HG03064 (cell line): ENCODE results near the gene FBXW7.

Experiments used
- ATAC-seq: cut with Tn5 transposase; IDR thresholded peaks from one replicate; pipeline ENCODE4 v1.9.1; 2021; ENCODE audit warnings: low read depth; ENCODE audit not compliant: unreplicated experiment

The FBXW7 gene, protein sequence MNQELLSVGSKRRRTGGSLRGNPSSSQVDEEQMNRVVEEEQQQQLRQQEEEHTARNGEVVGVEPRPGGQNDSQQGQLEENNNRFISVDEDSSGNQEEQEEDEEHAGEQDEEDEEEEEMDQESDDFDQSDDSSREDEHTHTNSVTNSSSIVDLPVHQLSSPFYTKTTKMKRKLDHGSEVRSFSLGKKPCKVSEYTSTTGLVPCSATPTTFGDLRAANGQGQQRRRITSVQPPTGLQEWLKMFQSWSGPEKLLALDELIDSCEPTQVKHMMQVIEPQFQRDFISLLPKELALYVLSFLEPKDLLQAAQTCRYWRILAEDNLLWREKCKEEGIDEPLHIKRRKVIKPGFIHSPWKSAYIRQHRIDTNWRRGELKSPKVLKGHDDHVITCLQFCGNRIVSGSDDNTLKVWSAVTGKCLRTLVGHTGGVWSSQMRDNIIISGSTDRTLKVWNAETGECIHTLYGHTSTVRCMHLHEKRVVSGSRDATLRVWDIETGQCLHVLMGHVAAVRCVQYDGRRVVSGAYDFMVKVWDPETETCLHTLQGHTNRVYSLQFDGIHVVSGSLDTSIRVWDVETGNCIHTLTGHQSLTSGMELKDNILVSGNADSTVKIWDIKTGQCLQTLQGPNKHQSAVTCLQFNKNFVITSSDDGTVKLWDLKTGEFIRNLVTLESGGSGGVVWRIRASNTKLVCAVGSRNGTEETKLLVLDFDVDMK

DNA sequence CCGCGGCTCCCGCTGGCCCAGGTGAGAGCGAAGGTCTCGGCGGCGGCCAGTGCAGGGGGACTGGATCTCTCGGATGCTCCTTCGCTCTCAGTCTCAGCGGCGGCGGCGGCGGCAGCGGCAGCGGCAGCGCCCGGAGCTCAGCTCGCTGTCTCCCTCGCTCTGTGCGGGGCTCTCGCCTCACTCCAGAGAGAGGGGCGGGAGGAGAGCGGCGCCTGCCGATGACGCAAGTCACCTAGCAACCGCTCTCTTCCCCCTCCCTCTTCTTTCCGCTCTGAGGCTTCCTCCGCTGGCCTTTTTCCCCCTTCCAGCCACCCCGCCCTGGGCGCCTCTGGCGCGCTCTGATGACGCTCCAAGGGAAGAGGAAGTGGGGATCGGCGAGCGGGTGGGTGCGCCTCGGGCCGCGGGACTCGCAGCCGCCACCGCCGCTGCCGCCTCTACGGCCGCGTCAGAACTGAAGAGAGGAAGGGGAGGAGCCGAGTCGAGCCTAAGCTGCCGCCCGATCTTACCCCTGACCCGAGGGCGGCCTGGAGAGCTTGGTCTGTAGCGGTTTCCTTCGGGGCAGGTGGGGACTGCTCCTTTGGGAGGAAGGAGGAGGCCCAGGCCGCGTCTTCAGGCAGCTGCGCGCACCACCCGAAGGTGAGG lies at the start of gene FBXW7:
TSS of gene FBXW7 (minus strand) at position 190 of the 642 bp plus-strand sequence. CDS start 124,289 bp downstream, outside the sequence.
- ATAC-seq = peak; percentile 75

DNA sequence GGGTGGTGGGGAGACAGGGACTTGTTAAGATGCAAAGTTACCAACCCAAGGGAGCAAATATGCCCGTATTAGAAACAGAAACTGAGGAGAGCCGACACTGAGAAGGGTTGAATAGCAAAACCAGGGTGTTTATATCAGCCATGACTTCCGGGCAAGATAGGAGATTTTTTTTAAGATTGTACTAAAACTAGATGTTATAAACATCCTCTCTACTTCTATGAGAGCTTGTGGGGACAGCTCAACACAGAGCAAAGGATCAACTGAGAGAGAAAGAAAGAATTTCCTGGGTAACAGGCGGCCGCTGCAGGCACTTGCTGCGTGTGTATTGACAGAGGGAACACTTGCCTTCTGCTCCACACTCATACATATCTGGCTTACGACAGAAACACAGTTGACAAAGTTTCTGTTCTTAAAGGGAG lies 49.1 kb upstream of the FBXW7 start:
- no peak for ATAC-seq

DNA sequence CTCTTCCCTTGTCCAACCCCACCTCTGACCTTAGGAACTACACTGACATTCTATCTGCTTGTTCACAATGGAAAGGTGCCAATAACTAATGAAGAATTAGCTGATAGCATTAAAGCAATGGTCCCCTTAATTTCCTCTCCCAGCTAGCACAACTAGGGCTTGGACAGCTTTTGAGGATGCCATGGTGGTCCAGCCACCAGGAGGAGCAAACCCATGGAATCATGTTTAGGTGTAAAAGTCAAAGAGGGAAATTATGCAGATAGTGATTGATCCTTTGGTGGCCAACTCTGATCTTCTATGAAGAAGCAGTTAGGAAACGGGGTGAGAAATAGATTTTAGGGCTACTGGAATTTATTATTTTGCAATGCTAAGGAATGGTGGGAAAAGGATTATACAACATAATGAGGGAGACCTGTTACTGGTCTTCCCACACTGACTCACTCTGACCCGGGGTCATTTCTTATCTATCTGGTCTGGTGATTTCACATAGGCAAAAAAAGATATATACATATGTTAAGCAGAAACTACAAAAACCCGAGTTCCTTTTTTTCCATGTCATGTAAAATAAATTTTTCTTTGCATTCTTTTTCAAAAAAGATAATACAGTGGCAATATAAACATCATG lies 45.8 kb upstream of the FBXW7 start:
- no peak for ATAC-seq

DNA sequence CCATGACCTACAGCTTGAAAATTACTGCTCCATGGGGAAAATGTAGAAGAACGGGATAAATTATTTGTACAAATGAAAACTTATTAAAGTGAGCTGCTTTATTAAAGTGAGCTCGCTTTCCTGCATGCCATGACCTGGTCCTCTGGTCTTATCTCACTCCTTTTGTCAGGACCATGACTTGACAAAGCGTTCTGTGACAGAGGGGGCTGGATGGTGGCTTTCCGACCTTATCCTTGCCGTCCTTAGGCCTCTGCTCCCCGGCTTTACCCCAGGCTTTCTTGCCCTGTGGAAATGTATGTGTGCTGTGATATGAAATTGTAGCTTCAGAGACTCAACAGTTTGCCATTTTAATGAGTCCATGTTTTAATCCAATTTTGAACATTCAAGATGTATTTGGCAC lies 44.0 kb upstream of the FBXW7 start:
- ATAC-seq = no peak

DNA sequence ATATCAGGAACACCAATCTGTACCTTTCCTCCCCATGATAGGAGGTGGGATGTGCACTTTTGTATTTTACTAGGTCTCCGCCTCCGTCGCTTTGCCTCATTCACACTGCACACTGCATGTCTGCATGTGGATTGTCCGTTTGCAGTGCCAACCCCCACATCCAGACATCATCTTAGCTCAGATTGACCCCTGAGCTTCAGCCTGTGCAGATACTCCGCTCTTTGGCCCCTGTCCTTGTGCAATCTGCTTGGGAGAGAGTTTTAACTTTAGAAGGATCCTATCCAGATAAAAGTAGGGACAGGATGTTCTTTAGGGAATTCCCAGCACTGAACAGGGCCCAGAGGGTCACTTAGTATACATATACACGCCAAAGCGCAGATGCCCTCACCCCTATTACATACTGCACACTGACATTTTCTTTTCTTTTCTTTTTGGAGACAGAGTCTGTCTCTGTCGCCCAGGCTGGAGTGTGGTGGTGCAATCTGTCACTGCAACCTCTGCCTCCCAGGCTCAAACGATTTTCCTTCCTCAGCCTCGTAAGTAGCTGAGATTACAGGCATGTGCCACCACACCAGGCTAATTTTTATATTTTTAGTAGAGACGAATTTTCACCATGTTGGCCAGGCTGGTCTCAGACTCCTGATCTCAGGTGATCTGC lies 43.3 kb upstream of the FBXW7 start:
- no peak for ATAC-seq

DNA sequence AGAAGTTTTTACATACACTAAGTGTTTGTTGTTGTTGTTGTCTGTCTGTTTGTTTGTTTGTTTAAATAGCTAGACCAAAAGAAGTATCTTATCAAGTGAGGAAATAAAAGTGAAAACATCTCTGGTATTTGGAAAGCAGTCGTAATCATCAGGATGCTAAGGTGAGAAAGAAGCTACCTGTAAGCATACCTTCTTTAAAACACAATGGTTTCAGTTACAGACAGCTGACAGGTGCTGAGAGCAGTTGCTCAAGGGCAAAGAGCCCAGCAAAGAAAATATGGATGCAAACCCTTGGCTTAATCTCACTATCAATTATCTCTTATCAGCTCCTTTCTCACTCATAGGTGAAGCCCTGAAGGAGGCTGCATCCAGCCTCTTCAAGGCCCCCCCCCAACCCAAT lies 42.8 kb upstream of the FBXW7 start:
- ATAC-seq = no peak

DNA sequence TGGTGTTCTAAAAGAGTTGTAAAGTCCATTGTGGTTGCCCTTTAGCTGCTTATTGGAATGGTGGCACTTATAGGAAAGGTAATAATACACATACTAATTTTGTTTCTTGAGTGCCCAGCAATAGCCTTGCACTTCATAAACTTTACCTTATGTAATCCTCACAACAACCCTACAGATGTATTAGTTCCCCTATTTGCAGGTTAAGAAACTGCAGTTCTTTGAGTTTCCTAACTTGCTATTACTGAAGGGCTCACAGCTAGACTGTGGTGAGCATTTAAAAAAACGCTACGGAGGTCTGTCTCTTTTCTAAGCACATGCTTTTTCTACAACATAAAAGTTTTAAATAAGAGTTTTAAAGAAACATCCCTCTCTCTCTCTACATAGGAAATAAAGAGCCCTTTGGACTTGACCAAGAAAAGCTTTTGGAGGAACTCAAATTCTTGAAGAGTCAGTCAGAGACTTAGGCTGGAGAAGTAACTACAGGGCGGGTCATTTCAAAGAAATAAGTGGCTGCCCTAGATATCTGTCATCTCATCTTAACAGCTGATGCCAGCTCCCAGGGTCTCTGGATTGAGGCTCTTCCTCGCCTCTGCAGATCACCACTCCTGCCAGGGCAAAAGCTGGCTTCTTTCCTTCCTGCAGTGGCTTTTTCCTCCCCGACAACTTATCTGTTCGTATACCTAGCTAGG lies 42.0 kb upstream of the FBXW7 start:
- ATAC-seq = no peak

DNA sequence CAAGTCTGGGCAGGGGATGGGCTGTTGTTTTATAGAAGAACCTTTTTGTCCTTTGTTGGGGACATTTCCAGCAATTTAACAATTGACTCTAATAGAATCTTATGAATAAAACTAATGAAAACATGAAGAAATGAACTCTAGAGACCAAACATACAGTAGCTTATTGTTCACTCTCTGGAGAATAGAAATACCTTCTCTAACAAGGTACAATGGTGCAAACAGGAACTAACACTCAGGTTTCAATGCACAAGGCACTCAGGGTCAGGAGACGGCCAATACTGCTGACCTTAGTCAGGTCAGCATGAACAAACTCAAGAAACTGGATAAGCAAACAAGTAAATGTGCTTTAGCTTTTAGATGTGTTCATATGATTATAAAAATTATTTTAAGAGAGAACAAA lies 39.6 kb upstream of the FBXW7 start:
- ATAC-seq = no peak

DNA sequence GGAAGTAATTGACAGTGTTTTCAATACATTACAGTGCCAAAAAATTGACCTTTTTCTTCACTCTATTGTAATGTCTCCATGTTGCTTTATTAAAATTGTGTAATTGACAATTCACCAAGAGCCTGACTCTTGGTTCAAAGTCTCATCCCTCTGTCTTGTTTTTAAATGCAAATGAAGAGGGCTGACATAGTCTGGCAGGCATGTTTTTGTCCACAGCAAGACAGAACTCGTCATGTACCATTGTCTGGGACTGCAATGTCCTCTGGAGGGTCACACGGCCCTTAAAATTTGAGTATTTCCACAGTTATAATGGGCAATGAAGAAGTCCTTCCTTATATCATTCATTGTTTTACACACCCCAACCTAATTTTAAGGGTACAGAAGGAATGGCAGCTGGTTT lies 38.0 kb upstream of the FBXW7 start:
- ATAC-seq = no peak

DNA sequence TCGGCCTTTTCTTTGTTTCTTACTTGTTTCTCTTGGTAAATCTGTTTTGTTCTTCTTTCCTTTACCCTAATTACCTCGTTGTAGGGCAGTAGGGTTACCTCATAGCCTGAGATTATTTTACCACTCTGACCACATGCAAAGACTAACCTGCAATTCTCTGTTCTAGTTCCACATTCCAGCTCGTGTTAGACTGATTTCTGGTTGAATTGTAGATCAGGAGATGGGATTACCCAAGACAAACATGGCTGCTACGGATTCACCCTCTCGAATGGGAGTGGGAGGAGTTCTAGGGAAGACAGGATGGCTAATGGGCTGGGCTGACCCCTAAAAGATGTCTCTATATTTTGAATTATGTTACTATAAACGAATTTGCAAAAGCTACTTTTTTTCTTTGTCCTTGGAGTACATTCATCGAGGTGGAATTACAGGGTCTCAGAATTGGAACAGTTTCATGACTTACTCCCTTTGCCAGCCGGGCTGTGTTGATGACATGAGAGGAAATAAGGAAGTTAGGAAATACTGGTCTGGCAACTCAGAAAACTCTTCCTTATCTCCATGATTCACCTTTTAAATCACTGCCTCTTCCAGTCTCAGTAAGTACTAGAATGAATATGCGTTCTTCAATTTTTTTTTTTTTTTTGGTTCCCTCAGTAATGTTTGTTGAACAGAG lies 36.7 kb upstream of the FBXW7 start:
- ATAC-seq = no peak

DNA sequence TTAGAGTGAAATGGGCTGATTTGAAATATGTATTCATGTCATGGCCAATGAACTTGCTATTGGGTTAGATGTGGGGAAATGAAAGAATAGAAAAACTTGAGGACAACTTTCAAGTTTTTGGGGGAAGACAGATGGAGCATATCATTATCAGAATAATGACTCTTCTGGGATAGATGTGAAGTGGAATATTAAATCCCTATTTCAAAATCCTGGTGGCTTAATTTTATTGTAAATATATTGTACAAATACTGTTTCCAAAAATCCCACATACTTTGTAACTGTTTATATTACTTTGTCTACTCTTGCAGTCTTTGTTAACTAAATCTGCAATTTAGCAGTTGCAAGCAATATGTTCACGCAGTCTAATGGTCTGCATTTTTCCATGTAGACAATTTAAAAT lies 35.9 kb upstream of the FBXW7 start:
- ATAC-seq = no peak

DNA sequence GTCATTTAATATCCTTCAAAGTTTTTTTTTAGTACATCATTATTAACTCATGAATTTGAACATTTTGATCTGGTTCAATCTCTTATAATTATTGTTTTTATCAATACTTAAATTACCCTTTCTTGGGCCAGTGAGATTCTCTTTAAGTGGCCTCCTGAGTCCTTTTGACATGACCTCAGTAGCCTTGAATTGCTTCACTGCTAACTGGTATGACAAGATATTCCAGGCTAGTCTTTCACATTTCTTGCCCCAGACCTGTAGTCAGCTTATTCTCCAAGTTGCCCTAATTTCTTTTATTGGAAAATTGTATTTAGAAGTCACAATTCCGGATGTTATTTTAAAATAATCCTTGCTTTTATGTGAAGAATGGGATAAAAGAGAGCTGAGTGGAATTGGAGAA lies 35.4 kb upstream of the FBXW7 start:
- ATAC-seq = no peak

DNA sequence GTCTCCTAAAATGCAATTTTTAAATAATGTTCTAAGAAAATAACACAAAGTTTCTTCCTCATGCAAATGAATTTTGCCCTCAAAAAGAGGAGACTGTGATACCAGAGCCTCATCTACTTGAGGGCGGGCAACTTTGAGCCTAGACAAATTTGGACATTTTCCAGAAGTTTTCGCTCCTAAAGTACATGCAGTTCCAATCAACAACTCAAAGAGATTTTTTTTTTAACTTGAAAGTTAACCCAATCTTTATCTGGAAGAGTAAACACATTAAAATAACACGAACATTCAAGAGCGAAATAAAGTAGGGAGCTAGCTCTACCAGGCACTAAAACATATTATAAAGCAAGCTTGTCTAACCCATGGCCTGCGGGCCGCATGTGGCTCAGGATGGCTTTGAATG lies 29.4 kb upstream of the FBXW7 start:
- no peak for ATAC-seq

DNA sequence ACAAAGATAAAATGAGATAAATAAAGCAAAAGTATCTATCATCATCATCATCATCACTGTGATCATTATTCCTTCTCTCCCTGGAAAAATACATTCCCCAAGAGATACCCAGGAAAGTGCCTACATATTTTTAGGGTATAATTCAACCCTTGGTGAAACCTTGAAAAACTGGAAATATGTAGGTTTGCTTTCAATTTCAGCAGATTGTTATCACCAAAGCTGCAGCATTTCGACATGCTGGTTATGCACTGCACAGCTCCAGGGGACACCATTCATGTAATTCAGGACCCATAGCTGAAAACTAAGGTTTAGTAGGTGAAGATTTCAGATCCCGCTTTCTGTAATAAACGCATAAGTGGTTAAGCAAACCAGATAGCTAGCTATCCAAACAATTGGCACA lies 28.4 kb upstream of the FBXW7 start:
- no peak for ATAC-seq

DNA sequence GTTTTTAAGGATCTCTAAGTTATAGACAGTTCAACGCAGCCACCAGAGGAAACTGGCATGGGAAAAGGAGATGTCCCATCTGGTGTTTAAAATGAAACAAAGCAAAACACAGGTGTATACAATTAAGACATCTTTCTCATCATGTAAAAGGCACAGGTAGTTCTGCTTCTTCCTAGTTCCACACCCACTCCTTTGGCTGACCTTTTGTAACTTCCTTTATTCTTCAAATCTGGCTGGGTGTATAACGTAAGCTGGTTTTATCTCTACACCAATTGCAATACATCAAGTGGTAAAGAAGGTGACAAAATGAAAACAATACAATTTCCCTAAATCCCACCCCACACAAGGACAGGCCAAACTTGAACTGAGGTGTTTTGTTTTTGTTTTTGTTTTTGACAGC lies 27.3 kb upstream of the FBXW7 start:
- ATAC-seq = no peak

DNA sequence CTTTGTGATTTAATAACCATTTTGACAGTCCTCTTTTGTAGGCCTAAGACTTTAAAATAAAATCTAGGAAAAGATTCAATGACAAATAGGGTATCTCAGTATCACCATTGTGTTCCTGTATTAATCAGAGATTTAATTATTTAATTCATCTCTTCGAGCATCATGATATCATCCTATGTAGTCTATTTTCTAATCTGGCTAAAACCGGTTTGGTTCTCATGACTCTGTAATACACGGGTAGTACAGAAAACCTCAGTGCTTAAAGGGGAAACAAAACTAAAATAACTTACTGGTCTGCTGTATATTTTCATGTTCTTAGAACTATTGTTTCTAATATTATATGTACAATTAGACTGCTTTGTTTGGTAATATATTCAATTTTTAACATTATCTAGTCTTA lies 23.7 kb upstream of the FBXW7 start:
- peak; percentile 47 for ATAC-seq

DNA sequence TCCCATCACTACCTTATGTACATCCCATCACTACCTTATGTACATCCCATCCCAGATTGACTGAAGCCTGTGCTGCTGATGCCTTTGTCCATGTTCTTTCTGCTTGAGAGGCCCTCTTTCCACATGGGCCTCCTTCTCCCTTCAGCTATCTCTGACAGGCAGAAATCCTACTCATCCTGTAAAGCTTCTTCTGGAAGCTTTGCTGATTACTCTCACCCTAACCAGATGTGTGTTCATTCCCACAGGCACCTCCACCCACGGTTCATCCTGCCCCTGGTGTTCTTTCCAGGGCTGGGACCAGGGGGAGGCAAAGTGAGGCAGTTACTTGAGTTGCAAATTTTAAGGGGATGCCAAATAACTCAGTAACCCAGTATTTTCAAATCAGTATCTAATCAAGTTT lies 22.5 kb upstream of the FBXW7 start:
- no peak for ATAC-seq

DNA sequence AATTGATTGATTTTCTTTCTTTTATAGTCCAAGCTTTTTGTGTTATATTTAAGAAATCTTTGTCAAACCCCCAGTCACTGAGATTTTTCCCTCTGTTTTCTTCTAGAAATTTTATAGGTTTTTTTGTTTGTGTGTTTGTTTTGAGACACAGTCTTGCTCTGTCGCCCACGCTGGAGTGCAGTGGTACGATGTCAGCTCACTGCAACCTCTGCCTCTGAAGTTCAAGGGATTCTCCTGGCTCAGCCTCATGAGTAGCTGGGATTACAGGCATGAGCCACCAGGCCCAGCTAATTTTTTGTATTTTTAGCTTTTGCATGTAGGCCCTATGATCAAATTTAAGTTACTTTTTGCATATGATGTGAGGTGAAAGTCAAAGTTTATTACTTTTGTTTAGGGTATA lies 20.9 kb upstream of the FBXW7 start:
- ATAC-seq = no peak

DNA sequence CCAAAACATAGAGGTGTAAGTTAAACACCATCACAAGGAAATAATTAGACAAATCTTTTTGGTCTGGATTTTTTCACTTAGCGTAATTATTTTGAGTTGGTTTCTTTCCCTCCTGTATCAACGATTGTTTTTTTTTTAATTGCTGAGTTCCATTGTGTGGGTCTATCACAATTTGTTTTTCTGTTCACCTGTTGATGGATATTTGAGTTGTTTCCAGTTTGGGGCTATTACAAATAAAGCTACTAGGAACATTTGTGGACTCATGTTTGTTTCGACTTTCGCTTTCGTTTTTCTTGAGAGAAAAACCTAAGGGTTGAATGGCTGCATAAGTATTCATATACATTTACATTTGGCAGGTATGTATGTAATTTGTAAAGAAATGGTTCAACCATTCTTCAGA lies 20.4 kb upstream of the FBXW7 start:
- ATAC-seq = no peak

DNA sequence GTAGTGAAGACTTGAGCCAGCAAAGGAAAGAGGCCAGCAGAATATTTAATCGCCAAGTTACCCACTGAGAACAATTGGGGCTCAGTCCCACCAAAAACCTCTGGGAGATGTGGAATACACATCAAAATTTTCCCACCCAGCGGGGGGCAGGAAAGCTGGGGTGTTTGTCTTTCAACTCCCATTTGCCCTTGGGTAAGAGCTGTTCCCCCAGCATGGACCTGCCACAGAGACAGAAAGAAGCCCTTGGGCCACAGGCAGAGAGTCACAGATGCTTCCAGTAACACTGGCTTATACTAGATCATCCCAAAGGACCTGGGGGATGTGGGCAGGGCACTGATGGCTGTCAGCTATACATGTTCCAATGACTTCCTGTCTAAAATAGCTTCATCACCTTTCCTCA lies 18.9 kb upstream of the FBXW7 start:
- ATAC-seq = no peak
